Spleen (tissue), 7 donors: ENCODE measurements around the gene PARD3.

Experiments
- CTCF ChIP-seq, 11 experiments: fragments of 200-600 bp in 7 of 11; fragments of 450-650 bp in 4 of 11; sonication (generic) in 4 of 11; IDR thresholded peaks in 8 of 11; conservative IDR thresholded peaks in 3 of 11; 1 replicate in 7 of 11; 2 replicates in 4 of 11; pipeline versions ENCODE4 v1.4.0 to v1.8.0; 2016 to 2021; ENCODE audit warnings: antibody characterized with exemption in 11 of 11, inconsistent platforms in 4 of 11, mild to moderate bottlenecking in 1 of 11
- POLR2A ChIP-seq, 3 donors: fragments of 450-650 bp; IDR thresholded peaks; one replicate each; pipeline ENCODE4 v1.5.1; 2017; ENCODE audit warnings: antibody characterized with exemption in 3 of 3, mild to moderate bottlenecking in 1 of 3
- POLR2AphosphoS5 ChIP-seq, 3 donors: sonication (generic); formaldehyde crosslinking; IDR thresholded peaks; one replicate each; pipeline ENCODE4 v1.5.1; 2017; ENCODE audit warnings: antibody characterized with exemption in 3 of 3
- donor health status: DM: no; HTN: no; CAD: no; lungs with moderate emphysema.
- donor health status: DM: no; HTN: no; CAD: no.
- donor health status: DM: no; HTN: no; CAD: no.

DNA sequence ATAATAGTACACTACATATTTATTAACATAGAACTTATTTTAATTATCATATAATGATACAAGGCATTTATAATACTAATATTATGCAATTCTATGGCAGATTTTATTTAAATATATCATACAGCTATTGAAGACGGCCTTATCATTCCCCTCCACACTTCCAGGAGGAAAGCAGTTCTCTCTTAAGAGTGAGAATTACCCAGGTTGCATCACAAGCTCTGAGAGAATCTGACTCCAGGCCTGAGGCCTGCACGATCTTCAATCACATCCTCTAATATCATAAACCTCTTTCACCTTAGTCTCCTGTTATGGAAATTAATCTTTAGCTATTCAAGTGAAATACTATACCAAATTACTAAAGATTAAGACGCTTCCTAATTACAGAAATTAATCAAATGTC lies 564.4 kb downstream of the PARD3 start:
- no peak for TF ChIP-seq CTCF (IDR thresholded peaks at IDR 0.05 in 8 of 11, conservative IDR thresholded peaks at IDR 0.05 in 3 of 11)
- no peak for TF ChIP-seq POLR2A (IDR thresholded peaks at IDR 0.05)
- no peak for TF ChIP-seq POLR2AphosphoS5 (IDR thresholded peaks at IDR 0.05)
